OCI-LY7 (cell line): ENCODE results near the gene CDK5. TPM values are rescaled to one million over a fixed set of nuclear protein-coding genes. Genes with fewer than 3 reads are reported as not detected.

ENCODE experiments used
- BruUV-seq: library from RNA; stranded (reverse); fragments of 400-500 nt; replicated peaks from 2 replicates; lab custom pipeline; 2021; lab: Mats Ljungman, UMichigan
- CTCF ChIA-PET: fragments of 300-600 bp; sonication (Branson Sonifier 250); formaldehyde crosslinking; loops from one replicate; lab custom pipeline; 2022; ENCODE audit warnings: antibody characterized with exemption; ENCODE audit not compliant: unreplicated experiment; lab: Charles Lee
- POLR2A ChIA-PET: fragments of 300-600 bp; sonication (Branson Sonifier 250); formaldehyde crosslinking; loops from one replicate; lab custom pipeline; 2022; ENCODE audit warnings: antibody characterized with exemption; lab: Charles Lee
- DNase-seq: peaks from one replicate; pipeline ENCODE4 v3.0.0-alpha.2; 2015; ENCODE audit warnings: low spot score
- H2AFZ ChIP-seq: fragments of 200-600 bp; sonication (generic), shearing (Covaris generic); 2 replicates; pipeline ENCODE4 v1.6.1; 2014; ENCODE audit warnings: mild to moderate bottlenecking, antibody characterized with exemption, low read length, moderate library complexity
- H3K27ac ChIP-seq: fragments of 200-600 bp; sonication (generic); 2 replicates; pipeline ENCODE4 v1.5.1; 2014; ENCODE audit warnings: mixed run types, low read depth, mild to moderate bottlenecking, moderate library complexity, low read length, inconsistent platforms; ENCODE audit not compliant: poor library complexity, severe bottlenecking
- H3K36me3 ChIP-seq: fragments of 200-600 bp; sonication (generic); 2 replicates; pipeline ENCODE4 v1.6.1; 2014; ENCODE audit warnings: mild to moderate bottlenecking, antibody characterized with exemption, low read length, moderate library complexity, mixed read lengths; ENCODE audit not compliant: insufficient read depth
- H3K4me1 ChIP-seq: fragments of 200-600 bp; sonication (generic); 2 replicates; pipeline ENCODE4 v1.5.1; 2014; ENCODE audit warnings: mild to moderate bottlenecking, low read length; ENCODE audit not compliant: insufficient read depth, poor library complexity, severe bottlenecking
- H3K4me2 ChIP-seq: fragments of 200-600 bp; sonication (generic); 2 replicates; pipeline ENCODE4 v1.6.1; 2014; ENCODE audit warnings: mild to moderate bottlenecking, low read length
- H3K4me3 ChIP-seq: fragments of 200-600 bp; sonication (generic); 2 replicates; pipeline ENCODE4 v1.5.1; 2014; ENCODE audit warnings: mild to moderate bottlenecking, low read depth, low read length; ENCODE audit not compliant: poor library complexity, severe bottlenecking
- H3K79me2 ChIP-seq: fragments of 200-600 bp; sonication (generic); 2 replicates; pipeline ENCODE4 v1.6.1; 2016; ENCODE audit warnings: low read depth, mild to moderate bottlenecking, low read length, moderate library complexity, mixed read lengths; ENCODE audit not compliant: insufficient read depth
- H3K9me2 ChIP-seq: fragments of 200-600 bp; sonication (generic); 2 replicates; pipeline ENCODE4 v1.6.1; 2016; ENCODE audit warnings: mild to moderate bottlenecking, low read length, mixed read lengths; ENCODE audit not compliant: insufficient read depth
- H3K9me3 ChIP-seq: fragments of 200-600 bp; sonication (generic); 2 replicates; pipeline ENCODE4 v1.6.1; 2014; ENCODE audit warnings: mild to moderate bottlenecking, mixed run types, low read length, mixed read lengths
- H4K20me1 ChIP-seq: fragments of 200-600 bp; sonication (generic); 2 replicates; pipeline ENCODE4 v1.6.1; 2014; ENCODE audit warnings: mild to moderate bottlenecking, antibody characterized with exemption, low read length, moderate library complexity, mixed read lengths; ENCODE audit not compliant: insufficient read depth
- EZH2phosphoT487 ChIP-seq: fragments of 200-600 bp; sonication (generic); IDR thresholded peaks from 2 replicates; pipeline ENCODE4 v1.6.1; 2018; ENCODE audit warnings: low read depth, borderline replicate concordance, mild to moderate bottlenecking, mixed run types, antibody characterized with exemption, low read length, moderate library complexity, mixed read lengths
- intact Hi-C: fragments of 100-400 bp; cut with micrococcal nuclease; formaldehyde crosslinking; loops from one replicate; pipeline ENCODE4 v1.10.0; 2022; ENCODE audit not compliant: unreplicated experiment
- total RNA-seq, 2 experiments: library from RNA; depleted of rRNA in 1 of 2; stranded (reverse); fragments of >200 nt in 1 of 2; shearing (Covaris generic) in 1 of 2; gene quantifications; 2 replicates each; pipeline ENCODE4 v1.2.3, GENCODE V29; 2014 to 2022
- TF ChIP-seq, protein P1 (sequence below): fragments of 200-600 bp; sonication (generic); conservative IDR thresholded peaks from 2 replicates; pipeline ENCODE4 v1.5.1; 2014; ENCODE audit warnings: mild to moderate bottlenecking, antibody characterized with exemption, low read length, moderate library complexity, mixed read lengths

CDK5 gene
- total RNA-seq, 2 experiments from 2014 or later, result 23.7 to 30.9 TPM

DNA sequence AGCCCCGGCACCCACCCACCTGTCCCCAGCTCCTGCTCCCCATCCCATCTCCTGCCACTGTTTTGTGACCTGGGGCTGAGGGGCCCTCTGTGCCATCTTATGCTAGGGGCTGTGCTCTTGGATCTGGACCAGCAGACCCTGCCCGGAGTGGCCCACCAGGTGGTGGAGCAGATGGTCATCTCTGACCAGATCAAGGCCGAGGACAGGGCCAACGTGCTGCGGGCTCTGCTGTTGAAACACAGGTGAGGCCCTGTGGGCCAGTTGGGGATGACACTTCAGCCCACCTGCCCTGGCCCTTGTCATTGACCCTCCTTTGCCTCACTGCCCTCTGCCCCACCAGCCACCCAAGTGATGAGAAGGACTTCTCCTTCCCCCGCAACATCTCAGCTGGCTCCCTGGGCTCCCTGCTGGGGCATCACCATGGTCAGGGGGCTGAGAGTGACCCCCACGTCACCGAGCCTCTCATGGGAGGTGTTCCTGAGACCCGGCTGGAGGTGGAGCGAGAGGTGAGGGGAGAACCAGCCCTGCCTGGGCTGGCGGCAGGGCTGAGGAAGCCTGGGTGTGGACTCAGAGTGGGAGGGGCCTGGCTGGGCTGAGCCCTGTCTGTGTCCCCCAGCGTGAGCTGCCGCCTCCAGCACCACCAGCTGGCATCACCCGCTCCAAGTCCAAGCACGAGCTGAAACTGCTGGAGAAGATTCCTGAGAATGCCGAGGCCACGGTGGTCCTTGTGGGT is 12.3 kb upstream of the CDK5 start:
- TF ChIP-seq, protein P1, sequence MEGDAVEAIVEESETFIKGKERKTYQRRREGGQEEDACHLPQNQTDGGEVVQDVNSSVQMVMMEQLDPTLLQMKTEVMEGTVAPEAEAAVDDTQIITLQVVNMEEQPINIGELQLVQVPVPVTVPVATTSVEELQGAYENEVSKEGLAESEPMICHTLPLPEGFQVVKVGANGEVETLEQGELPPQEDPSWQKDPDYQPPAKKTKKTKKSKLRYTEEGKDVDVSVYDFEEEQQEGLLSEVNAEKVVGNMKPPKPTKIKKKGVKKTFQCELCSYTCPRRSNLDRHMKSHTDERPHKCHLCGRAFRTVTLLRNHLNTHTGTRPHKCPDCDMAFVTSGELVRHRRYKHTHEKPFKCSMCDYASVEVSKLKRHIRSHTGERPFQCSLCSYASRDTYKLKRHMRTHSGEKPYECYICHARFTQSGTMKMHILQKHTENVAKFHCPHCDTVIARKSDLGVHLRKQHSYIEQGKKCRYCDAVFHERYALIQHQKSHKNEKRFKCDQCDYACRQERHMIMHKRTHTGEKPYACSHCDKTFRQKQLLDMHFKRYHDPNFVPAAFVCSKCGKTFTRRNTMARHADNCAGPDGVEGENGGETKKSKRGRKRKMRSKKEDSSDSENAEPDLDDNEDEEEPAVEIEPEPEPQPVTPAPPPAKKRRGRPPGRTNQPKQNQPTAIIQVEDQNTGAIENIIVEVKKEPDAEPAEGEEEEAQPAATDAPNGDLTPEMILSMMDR, result no peak
- TF ChIP-seq EZH2phosphoT487, result no peak
- peaks cover 80% of the 10 kb centered on the region for H3K36me3 ChIP-seq
- H3K27ac ChIP-seq, result no peak overlapping the region
- H4K20me1 ChIP-seq, result no peaks in the 10 kb centered on the region
- no TSS peak for BruUV-seq
- intact Hi-C loops, result no loop called here
- no peaks in the 10 kb centered on the region for H3K79me2 ChIP-seq
- ChIA-PET POLR2A (no interaction called here), CTCF (no interaction called here)
- no peak overlapping the region for H2AFZ ChIP-seq
- H3K4me1 ChIP-seq, result no peaks in the 10 kb centered on the region
- H3K4me3 ChIP-seq, result no peak overlapping the region
- no peaks in the 10 kb centered on the region for H3K9me3 ChIP-seq
- H3K9me2 ChIP-seq, result no peaks in the 10 kb centered on the region
- no peak for DNase-seq
- H3K4me2 ChIP-seq, result no peak overlapping the region

DNA sequence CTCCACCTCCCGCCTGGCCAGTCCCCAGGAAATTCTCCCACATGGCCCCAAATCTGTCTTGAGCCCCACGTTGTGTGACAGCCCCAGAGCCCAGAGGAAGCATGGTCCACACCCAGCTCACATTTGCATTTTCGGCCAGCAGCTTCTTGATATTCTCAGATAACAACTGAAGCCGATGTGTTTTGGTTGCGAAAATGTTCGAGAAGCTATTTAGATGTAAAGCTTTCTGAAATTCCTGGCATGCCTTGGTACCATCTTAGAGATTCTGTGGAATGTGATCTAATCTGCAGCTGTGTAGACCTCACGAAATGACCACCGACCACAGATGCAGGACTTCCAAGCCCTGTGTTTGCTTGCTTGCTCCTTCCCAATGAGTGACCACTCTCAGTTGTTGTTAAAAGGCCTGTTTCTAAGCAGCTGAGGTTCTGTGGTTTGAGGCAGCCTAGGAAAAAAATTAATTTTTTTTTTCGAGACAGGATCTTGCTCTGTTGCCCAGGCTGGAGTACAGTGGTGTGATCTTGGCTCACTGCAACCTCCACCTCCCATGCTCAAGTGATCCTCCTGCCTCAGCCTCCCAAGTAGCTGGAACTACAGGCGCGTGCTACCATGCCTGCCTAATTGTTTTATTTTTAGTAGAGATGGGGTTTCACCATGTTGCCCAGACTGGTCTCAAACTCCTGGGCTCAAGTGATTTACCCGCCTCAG is 10.5 kb upstream of the CDK5 start:
- no peak overlapping the region for H3K4me3 ChIP-seq
- H3K36me3 ChIP-seq, result peaks cover 73% of the 10 kb centered on the region
- H3K79me2 ChIP-seq, result no peaks in the 10 kb centered on the region
- no peaks in the 10 kb centered on the region for H3K9me2 ChIP-seq
- no peaks in the 10 kb centered on the region for H4K20me1 ChIP-seq
- no peak overlapping the region for H3K27ac ChIP-seq
- no peak for DNase-seq
- no peak overlapping the region for H3K4me2 ChIP-seq
- no TSS peak for BruUV-seq
- H3K4me1 ChIP-seq, result no peaks in the 10 kb centered on the region
- H2AFZ ChIP-seq, result no peak overlapping the region
- H3K9me3 ChIP-seq, result no peaks in the 10 kb centered on the region
- TF ChIP-seq EZH2phosphoT487, result no peak
- TF ChIP-seq, protein P1, result no peak
- CTCF ChIA-PET, result no interaction called here
- intact Hi-C loops, result no loop called here
- POLR2A ChIA-PET, result no interaction called here
